GM21367 (cell line): ENCODE measurements around the gene SRGAP2C.
"Not testable (repeated sequence)": the region's sequence is repeated elsewhere in the genome, so short reads cannot be mapped to it uniquely, and the experiment has no call there.

Source experiments
- ATAC-seq: cut with Tn5 transposase; IDR thresholded peaks from one replicate; pipeline ENCODE4 v1.9.1; 2021; ENCODE audit not compliant: unreplicated experiment

SRGAP2C gene

DNA sequence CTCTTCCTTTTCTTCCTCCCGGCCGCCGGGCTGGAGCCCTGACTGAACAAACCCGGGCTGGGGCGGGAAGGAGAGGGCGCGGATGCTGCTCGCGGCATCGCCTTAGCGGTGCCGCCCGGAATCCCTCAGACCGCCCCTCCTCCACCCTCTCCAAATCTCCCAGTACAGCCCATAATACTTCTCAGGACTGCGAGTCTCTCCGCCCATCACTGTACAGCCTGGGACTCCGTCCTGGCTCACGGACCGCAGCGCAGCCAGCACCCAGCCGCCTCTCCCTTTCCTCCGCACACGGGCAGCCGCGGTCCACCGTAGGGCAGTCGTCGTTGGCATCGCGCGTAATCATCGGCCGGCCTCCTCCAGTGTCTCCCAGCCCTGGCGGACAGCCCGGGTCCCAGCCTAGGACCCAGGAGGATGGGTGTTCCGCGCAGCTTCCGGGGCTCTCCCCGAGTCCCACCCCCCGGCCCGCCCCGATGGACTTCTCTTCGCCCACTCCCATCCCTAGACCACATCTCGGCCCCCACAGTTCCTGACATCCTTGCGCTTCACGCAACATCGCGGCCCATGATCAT, 449 bp downstream of the SRGAP2C start:
- ATAC-seq: not testable (repeated sequence)

DNA sequence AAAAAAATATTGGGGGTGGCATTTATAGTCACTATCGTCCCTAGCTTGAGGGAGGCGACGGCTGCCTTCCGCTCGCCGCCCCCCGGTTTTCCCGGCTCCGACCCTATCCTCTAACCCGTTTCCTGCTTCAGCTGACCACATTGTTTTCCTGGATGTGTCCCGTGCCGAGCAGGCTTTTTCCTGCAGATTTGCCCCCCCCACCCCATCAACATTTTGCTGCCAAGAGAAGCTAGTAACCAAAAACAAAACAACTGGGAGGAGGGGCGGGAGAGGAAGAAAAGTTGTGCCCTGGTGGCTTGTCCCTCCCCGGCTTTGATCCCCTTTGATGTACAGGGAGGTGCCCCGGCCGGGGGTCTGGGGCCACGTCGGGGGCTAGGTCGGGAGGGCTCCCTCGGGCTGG, 1.4 kb downstream of the SRGAP2C start:
- not testable (repeated sequence) for ATAC-seq

DNA sequence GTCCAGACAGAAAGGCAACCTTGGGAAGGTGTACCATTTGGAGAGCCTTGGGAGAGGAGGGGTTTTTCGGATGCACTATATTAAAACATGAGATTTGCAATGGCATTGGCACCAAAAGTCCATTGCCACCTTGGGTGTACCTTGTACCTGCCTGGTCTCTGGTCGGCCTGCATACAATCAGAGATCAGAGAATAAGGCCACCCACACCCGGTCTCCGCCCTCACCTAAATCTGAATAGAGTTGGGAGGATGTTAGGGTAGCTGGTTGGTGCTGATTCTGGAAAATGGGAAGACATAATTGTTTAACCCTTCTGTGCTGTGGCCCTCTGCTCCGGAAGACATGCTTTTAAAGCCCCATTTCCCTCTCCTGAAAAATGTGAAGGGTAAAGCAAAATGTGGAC, 3.1 kb downstream of the SRGAP2C start:
- not testable (repeated sequence) for ATAC-seq

DNA sequence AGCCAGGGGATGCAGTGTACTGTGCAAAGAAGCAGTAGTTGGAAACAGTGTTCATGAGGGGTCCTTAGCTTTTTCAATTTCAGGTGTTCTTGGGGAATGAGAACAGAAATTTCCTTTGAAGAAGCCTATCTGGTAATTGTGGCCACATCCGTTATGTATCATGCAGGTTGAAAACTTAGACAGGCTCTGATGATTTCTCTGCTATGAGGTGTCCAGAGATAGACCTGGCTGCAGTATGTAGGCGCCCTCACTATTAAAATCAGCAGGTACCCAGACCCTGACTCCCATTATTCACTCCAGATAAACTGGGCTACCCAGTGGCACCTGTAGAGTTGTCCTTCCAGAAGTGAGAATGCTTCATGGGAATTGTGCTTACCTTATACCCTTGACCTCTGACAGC, 7.7 kb downstream of the SRGAP2C start:
- not testable (repeated sequence) for ATAC-seq

DNA sequence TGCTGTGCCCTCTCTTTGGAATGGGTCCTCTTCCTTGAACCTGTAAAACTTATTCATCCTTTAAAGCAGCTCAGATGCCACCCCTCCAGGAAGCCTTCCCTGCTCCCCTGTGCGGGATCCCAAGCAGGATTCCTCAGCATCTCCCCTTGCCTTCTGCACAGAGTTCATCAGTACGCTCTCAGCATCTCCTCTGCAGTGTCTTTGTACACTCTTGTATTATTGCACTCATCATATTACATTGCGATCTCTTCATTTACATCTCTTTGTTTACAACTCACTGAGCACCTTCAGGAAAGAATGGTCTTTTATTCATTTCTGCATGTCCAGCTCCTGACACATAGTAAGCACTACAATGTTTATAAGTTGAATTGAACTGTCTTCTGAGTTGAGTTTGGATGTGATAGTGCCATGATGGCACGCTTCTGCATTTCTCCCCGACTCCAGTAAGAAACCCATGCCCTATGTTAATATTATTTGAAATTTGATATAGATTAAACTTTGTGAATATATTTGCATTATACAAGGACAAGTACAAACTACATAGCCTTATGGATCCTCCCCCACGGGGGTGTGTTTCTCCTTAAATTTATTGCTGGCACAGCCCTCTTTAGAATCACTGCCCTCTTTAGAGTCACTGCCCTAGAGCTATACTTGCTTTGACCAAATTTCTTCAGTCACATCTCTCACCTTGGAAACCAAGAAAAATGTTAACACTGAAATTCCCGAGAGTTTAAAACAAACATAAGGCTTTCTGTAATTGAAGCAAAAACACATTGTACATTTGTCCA, 12.5 kb downstream of the SRGAP2C start:
- not testable (repeated sequence) for ATAC-seq

DNA sequence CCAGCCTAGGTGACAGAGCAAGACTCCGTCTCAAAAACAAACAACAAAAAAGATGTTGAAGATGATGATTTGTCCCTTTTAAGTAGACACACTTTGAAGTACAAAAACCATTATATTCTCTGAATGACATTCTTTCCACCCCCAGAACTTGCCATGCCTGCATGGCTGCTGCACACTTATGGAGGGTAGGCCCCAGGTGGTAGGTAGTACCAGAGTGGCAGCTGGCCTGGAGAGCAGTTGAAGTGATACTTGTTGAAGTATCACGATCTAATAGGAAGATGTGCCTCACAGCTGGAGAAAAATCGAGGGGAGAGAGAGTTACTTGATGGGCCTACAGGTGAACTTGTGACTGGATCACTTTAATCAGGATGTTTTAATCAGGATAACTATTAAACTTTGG, 15.0 kb downstream of the SRGAP2C start:
- ATAC-seq: not testable (repeated sequence)

DNA sequence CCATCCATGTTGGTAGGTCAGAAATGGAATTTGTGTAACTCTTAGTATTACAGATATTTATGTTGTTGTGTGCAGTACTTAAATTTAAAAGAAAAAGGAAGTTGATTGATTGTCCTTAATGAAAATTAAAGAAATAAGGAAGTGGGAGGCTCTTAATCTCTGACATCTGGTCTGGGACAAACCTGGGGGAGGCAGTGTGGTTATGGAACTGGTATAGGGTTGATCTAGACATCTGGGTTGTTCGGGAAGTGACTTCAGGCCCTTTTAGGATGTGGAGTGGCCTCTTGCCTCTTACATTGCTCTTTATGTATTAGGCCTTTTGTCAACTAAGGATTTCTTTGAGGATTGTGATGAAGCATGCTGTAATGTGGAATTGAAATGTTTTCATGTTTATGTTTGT, 15.5 kb downstream of the SRGAP2C start:
- ATAC-seq: not testable (repeated sequence)

DNA sequence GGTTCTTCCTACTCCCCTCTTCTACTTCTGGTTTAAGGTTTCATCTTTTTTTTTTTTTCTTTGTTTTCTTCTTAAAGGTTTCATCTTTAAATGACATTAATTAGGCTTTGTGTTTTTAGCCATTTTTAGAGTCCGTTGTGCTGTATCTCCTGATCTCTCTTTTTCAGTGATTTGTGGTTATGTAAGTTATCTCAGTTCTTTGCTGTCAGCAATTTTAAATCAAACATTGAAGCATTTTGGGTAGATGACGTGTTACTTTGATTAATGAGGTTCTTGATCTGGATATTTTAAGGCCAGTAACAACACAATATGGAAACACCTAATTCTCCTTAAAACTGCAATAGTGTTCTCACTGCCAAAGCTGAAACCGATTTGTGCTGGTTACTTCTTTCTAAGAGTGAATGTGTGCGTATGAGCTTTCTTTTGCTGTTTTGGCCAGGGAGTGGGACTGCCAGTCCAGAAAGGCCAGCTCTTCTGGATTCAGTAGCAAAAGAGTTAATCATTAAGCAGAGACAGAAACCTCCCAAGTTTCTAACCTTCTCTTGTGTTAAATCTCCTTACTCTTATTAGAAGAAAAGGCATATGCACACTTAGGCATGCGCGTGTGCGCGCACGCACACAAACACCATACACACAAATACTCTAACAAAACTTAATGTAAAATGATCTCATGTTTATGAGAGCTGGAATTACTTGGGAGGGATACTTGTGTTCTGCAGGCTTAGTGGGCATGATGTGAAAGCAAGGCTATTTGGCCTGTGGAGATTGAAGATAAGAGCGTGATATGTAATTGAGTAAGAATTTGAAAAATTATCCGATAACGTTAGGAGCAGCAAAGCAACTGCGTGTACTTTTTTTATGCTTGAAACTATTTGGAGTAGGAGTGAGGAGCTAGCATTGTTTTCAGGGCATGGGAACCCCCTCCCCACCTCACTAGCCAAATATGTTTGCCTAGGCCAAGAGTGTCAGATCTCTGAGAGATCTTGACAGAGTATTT, 16.5 kb downstream of the SRGAP2C start:
- not testable (repeated sequence) for ATAC-seq

DNA sequence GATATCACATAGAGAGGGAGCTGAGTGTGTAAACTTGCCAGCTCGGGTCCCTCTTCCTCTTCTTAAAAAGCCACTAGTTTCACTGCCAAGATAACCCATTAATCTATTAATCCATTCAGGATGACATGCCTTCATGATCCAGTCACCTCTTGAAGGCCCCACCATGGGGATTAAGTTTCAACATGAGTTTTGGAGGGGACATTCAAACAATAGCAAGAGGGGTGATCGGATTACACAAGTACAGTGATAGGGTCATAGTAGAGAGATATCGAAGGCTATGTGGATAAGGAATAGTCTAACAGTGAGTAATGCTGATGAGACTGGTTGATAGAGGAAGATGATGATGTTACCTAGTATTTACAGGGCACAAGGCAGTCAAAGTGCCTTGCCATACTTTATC, 18.2 kb downstream of the SRGAP2C start:
- not testable (repeated sequence) for ATAC-seq

DNA sequence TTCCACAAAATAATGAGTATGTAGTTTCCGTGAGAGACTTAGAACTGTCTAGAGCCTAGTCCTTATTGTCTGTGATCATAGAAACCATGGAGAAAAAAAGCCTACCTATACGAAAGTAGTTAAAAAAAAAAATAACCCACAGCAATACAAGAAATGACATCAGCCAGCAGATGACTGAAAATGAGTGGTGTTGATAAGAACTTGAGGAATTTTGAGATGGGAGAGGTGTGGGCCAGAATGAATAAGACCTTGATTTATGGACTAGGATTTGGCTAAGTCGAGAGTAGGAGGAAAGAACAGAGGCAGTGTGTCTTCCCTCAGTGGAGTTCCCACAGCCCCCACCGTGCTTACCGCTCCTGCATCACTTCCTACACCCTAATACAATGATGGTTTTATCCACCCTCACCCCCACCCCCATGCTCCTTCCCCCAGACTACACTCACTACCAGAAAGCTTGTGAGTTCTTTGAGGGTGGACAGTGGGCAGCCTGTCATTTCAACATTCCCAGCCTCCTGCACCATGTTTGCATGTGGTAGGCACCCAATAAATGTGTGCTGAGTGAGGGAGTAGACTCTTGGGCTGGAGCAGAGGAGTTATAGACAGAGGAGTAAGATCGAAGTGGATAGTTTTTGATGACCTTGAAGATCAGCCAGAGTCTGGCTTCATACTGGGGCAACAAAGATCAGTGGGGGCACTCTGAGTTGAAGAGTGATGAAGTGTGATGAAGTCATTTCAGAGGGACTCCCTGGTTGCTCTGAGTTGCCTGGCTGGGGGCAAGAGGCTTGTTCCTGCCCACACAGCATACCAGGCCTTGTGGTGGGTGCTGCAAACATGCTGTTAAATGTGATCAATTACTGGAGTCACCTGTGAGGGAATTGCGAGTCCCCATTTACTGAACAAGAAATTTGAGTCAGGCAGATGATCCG, 21.3 kb downstream of the SRGAP2C start:
- ATAC-seq: not testable (repeated sequence)

DNA sequence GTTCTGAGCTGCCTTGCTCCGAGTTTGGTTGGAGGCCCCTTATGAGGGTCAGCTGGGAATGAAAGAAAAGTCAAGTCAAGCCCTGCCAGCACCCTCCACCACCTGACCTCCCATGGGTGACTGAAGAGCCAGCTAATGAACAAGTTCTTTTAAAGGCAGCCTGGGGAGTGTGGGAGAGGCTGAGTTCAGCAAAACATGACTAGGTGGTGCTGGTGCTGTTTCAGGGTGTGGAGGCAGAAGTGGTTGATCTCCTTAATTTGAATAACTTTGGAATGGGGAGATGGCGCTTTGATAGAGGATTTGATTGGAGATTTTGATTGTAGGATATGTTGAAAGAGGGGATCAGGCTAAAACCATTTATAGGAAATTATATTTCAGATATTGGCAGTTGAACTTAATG, 22.6 kb downstream of the SRGAP2C start:
- not testable (repeated sequence) for ATAC-seq

DNA sequence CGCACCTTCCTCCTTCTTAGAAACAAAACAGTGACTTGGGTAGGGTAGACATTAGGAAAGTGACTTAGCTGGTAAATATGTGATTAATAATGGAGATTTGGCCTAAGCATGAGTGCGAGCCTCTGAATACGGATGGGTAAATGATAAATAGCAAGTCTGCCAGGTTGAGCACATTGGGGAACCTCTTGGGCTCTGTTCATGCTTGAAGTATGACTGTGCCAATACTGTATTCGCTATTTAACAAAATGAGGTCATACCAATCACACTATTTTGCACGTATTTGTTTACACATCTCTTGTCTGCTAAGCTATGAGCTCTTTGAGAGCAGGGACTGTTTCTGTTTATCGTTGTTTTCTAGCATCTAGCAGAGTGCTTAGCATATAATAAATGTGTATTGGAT, 23.6 kb downstream of the SRGAP2C start:
- ATAC-seq: not testable (repeated sequence)

DNA sequence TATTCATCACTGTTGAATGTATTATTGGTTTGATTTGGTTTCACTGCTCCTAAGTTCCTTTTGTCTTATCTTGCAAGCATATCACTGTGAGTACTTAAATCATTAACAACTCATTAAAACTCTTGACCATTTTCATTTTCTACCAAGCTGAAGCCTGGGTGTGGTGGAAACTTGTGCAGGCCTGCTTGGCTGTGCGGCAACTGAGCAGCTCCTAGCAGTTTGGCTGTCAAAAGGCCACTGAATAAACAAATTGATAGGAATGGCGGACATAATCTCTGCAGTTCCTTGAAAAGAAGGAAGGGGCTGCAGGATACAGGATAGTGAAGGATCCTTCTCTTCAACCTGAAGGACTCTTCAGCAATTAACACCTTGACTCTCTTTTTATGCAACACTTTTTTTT, 26.0 kb downstream of the SRGAP2C start:
- not testable (repeated sequence) for ATAC-seq

DNA sequence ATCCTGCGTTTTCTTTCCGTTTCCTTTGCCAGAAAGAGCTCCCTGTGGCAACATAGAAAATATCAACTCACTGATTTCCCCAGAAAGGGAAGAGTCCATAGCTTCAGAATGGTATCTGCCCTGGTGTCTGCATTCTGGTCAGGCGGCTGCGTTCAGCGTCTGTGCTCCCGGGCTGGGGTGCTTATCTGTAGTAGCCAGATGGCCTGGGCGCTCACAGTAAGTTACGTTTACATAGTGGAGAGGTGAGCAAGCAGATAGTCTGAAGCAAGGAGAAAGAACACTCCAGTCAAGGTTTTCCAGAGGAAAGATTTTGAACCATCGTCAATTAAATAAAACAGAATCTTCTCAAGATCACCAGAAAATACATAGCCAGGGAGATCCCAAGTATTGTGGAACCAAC, 28.7 kb downstream of the SRGAP2C start:
- ATAC-seq: not testable (repeated sequence)

DNA sequence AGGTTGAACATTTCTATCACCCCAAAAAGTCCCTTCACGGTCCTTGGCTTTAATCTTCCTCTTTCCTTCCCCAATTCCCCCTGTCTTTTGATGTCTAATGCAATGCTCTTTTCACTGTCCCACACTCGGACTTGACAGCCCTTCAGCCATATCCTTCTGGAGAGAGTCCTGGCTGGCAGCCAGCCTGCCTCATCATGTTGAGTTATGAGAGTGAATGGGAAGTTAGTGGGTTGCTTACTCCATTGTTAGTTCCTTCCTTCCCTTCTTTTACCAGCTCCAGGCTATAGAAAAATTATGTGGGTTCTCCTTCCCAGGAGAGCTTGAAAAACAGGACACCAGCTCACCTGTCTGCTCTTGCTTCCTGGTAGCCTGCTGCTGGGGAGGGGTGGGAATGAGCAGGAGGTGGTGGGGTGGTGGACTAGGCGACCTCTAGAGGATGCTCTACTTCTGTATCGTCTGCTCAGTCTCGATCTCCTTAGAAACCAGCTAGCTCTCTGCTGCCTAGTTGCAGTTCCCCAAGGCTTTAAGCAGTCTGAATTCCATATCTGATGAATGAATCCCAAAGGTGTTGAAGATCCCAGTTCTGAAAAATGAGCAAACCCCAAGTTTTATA, 29.9 kb downstream of the SRGAP2C start:
- ATAC-seq: not testable (repeated sequence)

DNA sequence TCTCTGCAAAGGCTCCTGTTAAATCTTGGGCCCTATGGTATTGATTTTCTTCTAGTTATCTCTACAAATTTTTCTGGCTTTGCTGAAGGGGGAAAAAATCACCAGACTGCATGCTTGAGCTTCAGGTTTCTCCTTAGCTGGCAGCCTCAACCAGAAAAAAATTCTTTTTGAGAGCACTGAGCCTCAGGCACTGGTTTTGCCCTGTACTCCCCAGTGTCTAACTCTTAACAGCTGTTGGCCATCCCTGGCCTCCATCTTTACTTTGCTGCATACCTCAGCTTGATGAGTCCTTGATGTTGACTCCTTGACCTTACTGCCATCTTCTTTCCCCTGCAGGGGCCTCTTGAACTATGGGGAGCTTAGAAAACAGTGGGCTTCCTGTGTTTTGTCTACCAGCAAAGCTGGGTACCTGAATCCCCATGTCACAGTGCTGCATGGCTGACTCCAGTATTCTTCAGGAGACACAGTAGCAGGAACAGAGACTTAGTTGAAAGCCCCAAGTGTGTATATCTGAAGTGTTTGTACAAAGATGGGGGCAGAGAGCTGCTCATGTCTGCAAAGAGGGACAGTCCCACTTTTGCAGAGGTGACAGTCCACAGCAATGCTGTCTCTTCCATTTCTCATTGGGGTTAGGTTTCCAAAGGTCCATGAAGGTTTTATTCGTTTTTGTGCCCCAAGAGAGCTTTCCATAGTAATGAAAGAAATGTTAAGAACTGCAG, 31.1 kb downstream of the SRGAP2C start:
- not testable (repeated sequence) for ATAC-seq

DNA sequence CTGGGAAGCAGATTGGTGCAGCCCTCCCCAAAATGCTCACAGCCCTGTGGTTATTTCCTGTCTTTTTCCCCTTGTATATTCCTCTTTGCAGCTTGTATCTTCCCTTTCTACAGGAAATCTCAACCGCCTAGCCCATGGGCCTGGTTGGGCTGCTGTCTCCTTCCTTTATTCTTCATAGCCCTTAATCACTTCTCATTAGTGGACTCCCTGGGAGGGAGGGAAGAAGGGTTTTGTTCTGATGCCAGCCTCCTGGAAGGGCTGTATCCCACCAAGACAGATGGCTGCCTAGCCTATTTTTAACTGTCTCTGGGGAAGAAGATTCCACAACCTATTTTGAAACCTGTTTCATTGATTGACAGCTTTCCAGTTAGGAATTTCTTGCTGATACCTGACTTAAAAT, 31.9 kb downstream of the SRGAP2C start:
- ATAC-seq: not testable (repeated sequence)

DNA sequence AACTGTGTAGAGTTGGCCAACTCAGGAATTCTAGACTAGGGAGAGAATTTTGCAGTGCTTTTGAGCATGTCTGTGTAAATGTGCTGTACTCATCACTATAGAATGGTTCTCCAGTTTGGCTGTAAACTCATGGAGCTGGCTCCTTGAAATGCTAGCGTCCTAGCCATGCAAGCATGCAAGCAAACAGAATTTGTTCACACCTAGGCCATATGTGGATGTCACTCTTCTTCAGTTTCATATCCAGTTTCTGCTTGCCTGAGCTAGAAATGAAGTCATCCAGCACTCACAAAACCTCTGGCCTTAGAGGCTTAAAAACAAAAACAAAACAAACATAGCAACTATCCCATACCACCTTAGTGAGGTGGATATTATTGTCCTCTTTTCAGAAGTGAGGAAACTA, 37.0 kb downstream of the SRGAP2C start:
- ATAC-seq: peak; percentile 42

DNA sequence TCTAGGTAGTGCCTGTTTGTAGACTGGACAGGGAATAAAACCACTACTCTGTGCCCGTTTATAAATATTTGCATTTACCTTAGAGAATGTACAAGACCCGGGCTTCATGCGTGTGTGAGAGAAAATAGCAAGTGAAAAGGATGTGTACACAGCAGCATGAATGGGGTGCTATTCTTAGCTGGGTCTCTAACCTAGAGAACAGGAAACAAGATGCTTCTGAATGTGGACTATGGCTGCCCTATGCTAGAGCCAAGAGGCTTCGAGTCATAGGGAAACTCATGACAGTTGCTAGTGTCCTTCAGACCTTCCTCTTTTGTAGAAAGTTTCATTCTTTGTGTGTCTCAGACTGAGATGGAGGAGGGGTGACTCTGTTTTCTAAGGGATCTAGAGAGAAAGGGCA, 39.9 kb downstream of the SRGAP2C start:
- ATAC-seq: peak; percentile 98
